PFSK-1 (cell line): ENCODE measurements around the gene PPFIA3.

Experiments used
- FOXP2 ChIP-seq: optimal IDR thresholded peaks from 2 replicates; pipeline ENCODE3; 2011; ENCODE audit warnings: borderline replicate concordance, control low read depth, inconsistent platforms; ENCODE audit not compliant: insufficient read depth; ENCODE audit errors: extremely low read length, extremely low read depth
- POLR2AphosphoS5 ChIP-seq: IDR thresholded peaks from 2 replicates; pipeline ENCODE4 v1.6.1; 2012; ENCODE audit warnings: low read depth, mild to moderate bottlenecking, control low read depth, low read length, moderate library complexity
- TAF1 ChIP-seq: IDR thresholded peaks from 2 replicates; pipeline ENCODE4 v1.6.1; 2012; ENCODE audit warnings: low read length, control low read depth, borderline replicate concordance; ENCODE audit not compliant: insufficient read depth

- TF ChIP-seq FOXP2, result no peak
- TF ChIP-seq TAF1, result no peak
- TF ChIP-seq POLR2AphosphoS5, result no peak
Observed at GRCh38 chr19:49114630-49115363, 4.5 kb upstream of the PPFIA3 start.
